Spinal cord (tissue), 10 donors: ENCODE data around the gene LLGL2. TPM values are rescaled to one million over a fixed set of nuclear protein-coding genes. Genes with fewer than 3 reads are reported as not detected.

Experiments used
- DNase-seq, 6 donors: peaks; one replicate each; pipeline versions ENCODE4 v3.0.0 to v3.0.0-alpha.2; 2013 to 2015; ENCODE audit warnings: low spot score in 6 of 6, low read depth in 4 of 6
- H3K27ac ChIP-seq: one replicate; pipeline ENCODE4 v1.5.1; 2013; ENCODE audit warnings: low read depth, low read length, control low read depth
- H3K27me3 ChIP-seq: one replicate; pipeline ENCODE4 v1.6.1; 2013; ENCODE audit warnings: low read length; ENCODE audit not compliant: control insufficient read depth, insufficient read depth
- H3K36me3 ChIP-seq: one replicate; pipeline ENCODE4 v1.6.1; 2013; ENCODE audit warnings: low read length; ENCODE audit not compliant: control insufficient read depth, insufficient read depth
- H3K4me1 ChIP-seq: one replicate; pipeline ENCODE4 v1.6.1; 2013; ENCODE audit warnings: low read length; ENCODE audit not compliant: control insufficient read depth, insufficient read depth
- H3K4me3 ChIP-seq: one replicate; pipeline ENCODE4 v1.5.1; 2013; ENCODE audit warnings: low read depth, low read length, control low read depth
- H3K9me3 ChIP-seq: one replicate; pipeline ENCODE4 v1.6.1; 2013; ENCODE audit warnings: low read length; ENCODE audit not compliant: control insufficient read depth, insufficient read depth
- WGBS: methylation state at CpG from one replicate; pipeline ENCODE4 v1.1.5; 2013; ENCODE audit warnings: missing lambda C conversion rate; ENCODE audit not compliant: insufficient coverage; 5-methylcytosine and 5-hydroxymethylcytosine counted together
- polyA plus RNA-seq, 2 donors: library from polyadenylated mRNA; unstranded; fragments of 120-200 nt; gene quantifications; one replicate each; pipeline ENCODE4 v1.2.1, GENCODE V29; 2013; ENCODE audit not compliant: insufficient read length in 2 of 2
- total RNA-seq, 2 donors: library from RNA; depleted of rRNA in 1 of 2; stranded (reverse); fragments of 120-200 nt in 1 of 2; fragments of >200 nt in 1 of 2; gene quantifications; one replicate each; pipeline versions ENCODE4 v1.2.3 to v1.2.4, GENCODE V29; 2013 to 2014
- donor health status: healthy.

LLGL2 gene
- total and polyA plus RNA-seq, 4 donors: 2.0 to 9.9 (median 5.7) TPM

- DNase-seq: no peak
- Histone ChIP-seq H3K4me1 (peaks cover 54% of the 10 kb centered on the region), H3K9me3 (no peaks in the 10 kb centered on the region), H3K4me3 (no peak overlapping the region), H3K36me3 (peaks cover 100% of the 10 kb centered on the region), H3K27me3 (no peaks in the 10 kb centered on the region), H3K27ac (peak overlapping the region; percentile 18)
- WGBS: 69% methylated on average over 7 of the region's 16 CpGs
These were observed 26.0 kb upstream of the LLGL2 start for GRCh38 chr17:75499313-75500022.

GRCh38 chr17:75500419-75501216, 24.9 kb upstream of the LLGL2 start:
- 86% methylated on average over 14 of the region's 17 CpGs for WGBS
- H3K9me3 ChIP-seq: no peaks in the 10 kb centered on the region
- no peak overlapping the region for H3K4me3 ChIP-seq
- no peaks in the 10 kb centered on the region for H3K27me3 ChIP-seq
- H3K36me3 ChIP-seq: peaks cover 100% of the 10 kb centered on the region
- DNase-seq: no peak
- peak overlapping the region; percentile 69 for H3K27ac ChIP-seq
- H3K4me1 ChIP-seq: peaks cover 56% of the 10 kb centered on the region

GRCh38 chr17:75501378-75502071, 24.0 kb upstream of the LLGL2 start:
- H3K27me3 ChIP-seq: no peaks in the 10 kb centered on the region
- H3K9me3 ChIP-seq: no peaks in the 10 kb centered on the region
- H3K36me3 ChIP-seq: peaks cover 99% of the 10 kb centered on the region
- 74% methylated on average over 21 of the region's 21 CpGs for WGBS
- H3K27ac ChIP-seq: peak overlapping the region; percentile 75
- no peak overlapping the region for H3K4me3 ChIP-seq
- H3K4me1 ChIP-seq: peaks cover 61% of the 10 kb centered on the region
- DNase-seq: peak in 1 of 6 donors; percentile 75

GRCh38 chr17:75502072-75502720, 23.3 kb upstream of the LLGL2 start:
- 83% methylated on average over 35 of the region's 40 CpGs for WGBS
- H3K36me3 ChIP-seq: peaks cover 99% of the 10 kb centered on the region
- peak overlapping the region; percentile 75 for H3K27ac ChIP-seq
- no peaks in the 10 kb centered on the region for H3K9me3 ChIP-seq
- no peaks in the 10 kb centered on the region for H3K27me3 ChIP-seq
- H3K4me3 ChIP-seq: no peak overlapping the region
- peaks cover 68% of the 10 kb centered on the region for H3K4me1 ChIP-seq
- no peak for DNase-seq

GRCh38 chr17:75502721-75503329, 22.7 kb upstream of the LLGL2 start:
- H3K4me3 ChIP-seq: no peak overlapping the region
- peaks cover 74% of the 10 kb centered on the region for H3K4me1 ChIP-seq
- H3K27ac ChIP-seq: no peak overlapping the region
- DNase-seq: no peak
- H3K9me3 ChIP-seq: no peaks in the 10 kb centered on the region
- 82% methylated on average over 12 of the region's 25 CpGs for WGBS
- no peaks in the 10 kb centered on the region for H3K27me3 ChIP-seq
- H3K36me3 ChIP-seq: peaks cover 99% of the 10 kb centered on the region

- H3K4me3 ChIP-seq: no peak overlapping the region
- no peaks in the 10 kb centered on the region for H3K9me3 ChIP-seq
- H3K36me3 ChIP-seq: peaks cover 99% of the 10 kb centered on the region
- no peak overlapping the region for H3K27ac ChIP-seq
- H3K4me1 ChIP-seq: peaks cover 74% of the 10 kb centered on the region
- 85% methylated on average over 17 of the region's 23 CpGs for WGBS
- no peak for DNase-seq
- no peaks in the 10 kb centered on the region for H3K27me3 ChIP-seq
These were observed 22.1 kb upstream of the LLGL2 start for GRCh38 chr17:75503337-75503950.

- Histone ChIP-seq H3K4me3 (no peak overlapping the region), H3K27ac (no peak overlapping the region), H3K9me3 (no peaks in the 10 kb centered on the region), H3K27me3 (no peaks in the 10 kb centered on the region), H3K4me1 (peaks cover 74% of the 10 kb centered on the region), H3K36me3 (peaks cover 98% of the 10 kb centered on the region)
- 90% methylated on average over 2 of the region's 13 CpGs for WGBS
- DNase-seq: no peak
These were observed 21.5 kb upstream of the LLGL2 start for GRCh38 chr17:75503976-75504346.

GRCh38 chr17:75504347-75505151, 20.9 kb upstream of the LLGL2 start:
- Histone ChIP-seq H3K9me3 (no peaks in the 10 kb centered on the region), H3K36me3 (peaks cover 96% of the 10 kb centered on the region), H3K27me3 (no peaks in the 10 kb centered on the region), H3K27ac (no peak overlapping the region), H3K4me3 (no peak overlapping the region), H3K4me1 (peaks cover 74% of the 10 kb centered on the region)
- DNase-seq: no peak
- 81% methylated on average over 30 of the region's 32 CpGs for WGBS
